Measurements from ENCODE around the gene UBR2.
"Not testable (repeated sequence)": the region's sequence is repeated elsewhere in the genome, so short reads cannot be mapped to it uniquely, and the experiment has no call there.

Gene UBR2

GRCh38 chr6:42539135-42539534 lies 24.7 kb upstream of the UBR2 start:
- no peaks in the 10 kb centered on the region for H3K36me3 Mint-ChIP-seq (ENCODE audit: low read depth)
- no peaks in the 10 kb centered on the region for H3K4me1 Mint-ChIP-seq (ENCODE audit: low read depth)
- no peaks in the 10 kb centered on the region for H3K9me3 Mint-ChIP-seq
- H3K27me3 Mint-ChIP-seq (ENCODE audit: low read depth): peaks cover 24% of the 10 kb centered on the region
- H3K27ac Mint-ChIP-seq: no peak overlapping the region
- H3K4me3 Mint-ChIP-seq: no peak overlapping the region

DNA sequence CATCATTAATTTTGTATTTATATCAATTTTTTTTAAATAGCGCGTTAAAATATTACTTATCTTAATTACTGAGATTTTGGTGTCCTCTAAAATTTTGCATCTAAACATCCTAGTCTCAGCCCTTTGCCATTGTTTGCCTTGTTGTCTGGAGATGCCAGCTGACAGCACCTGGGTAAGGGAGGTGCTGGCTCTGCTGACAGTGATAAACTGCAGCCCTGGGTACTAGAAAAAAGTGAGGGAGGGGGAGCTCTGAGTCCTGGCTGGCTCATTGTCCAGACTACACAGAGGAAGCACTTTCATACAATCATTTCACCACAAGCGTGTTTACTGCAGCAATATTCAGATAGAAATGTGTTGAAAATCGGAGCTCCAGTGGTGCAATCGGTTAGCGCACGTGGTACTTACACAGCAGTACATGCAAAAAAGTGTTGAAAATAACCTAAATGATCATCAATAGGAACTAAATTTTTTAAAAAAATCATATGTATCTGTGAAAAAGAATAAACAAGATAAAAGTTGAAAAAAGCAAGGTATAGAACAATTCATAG lies 18.5 kb upstream of the UBR2 start:
- no peaks in the 10 kb centered on the region for H3K9me3 Mint-ChIP-seq
- peaks cover 14% of the 10 kb centered on the region for H3K4me1 Mint-ChIP-seq (ENCODE audit: low read depth)
- H3K36me3 Mint-ChIP-seq (ENCODE audit: low read depth): no peaks in the 10 kb centered on the region
- H3K27me3 Mint-ChIP-seq (ENCODE audit: low read depth): peaks cover 21% of the 10 kb centered on the region
- H3K27ac Mint-ChIP-seq: no peak overlapping the region
- no peak overlapping the region for H3K4me3 Mint-ChIP-seq

GRCh38 chr6:42547407-42548329 lies 16.2 kb upstream of the UBR2 start:
- H3K27ac Mint-ChIP-seq: no peak overlapping the region
- H3K27me3 Mint-ChIP-seq (ENCODE audit: low read depth): peaks cover 17% of the 10 kb centered on the region
- no peaks in the 10 kb centered on the region for H3K9me3 Mint-ChIP-seq
- H3K36me3 Mint-ChIP-seq (ENCODE audit: low read depth): no peaks in the 10 kb centered on the region
- H3K4me3 Mint-ChIP-seq: peak overlapping the region; percentile 65
- H3K4me1 Mint-ChIP-seq (ENCODE audit: low read depth): peaks cover 14% of the 10 kb centered on the region

GRCh38 chr6:42550277-42550676 lies 13.6 kb upstream of the UBR2 start:
- peaks cover 8% of the 10 kb centered on the region for H3K9me3 Mint-ChIP-seq
- H3K27ac Mint-ChIP-seq: no peak overlapping the region
- no peak overlapping the region for H3K4me3 Mint-ChIP-seq
- H3K36me3 Mint-ChIP-seq (ENCODE audit: low read depth): no peaks in the 10 kb centered on the region
- H3K27me3 Mint-ChIP-seq (ENCODE audit: low read depth): peaks cover 21% of the 10 kb centered on the region
- peaks cover 18% of the 10 kb centered on the region for H3K4me1 Mint-ChIP-seq (ENCODE audit: low read depth)

DNA sequence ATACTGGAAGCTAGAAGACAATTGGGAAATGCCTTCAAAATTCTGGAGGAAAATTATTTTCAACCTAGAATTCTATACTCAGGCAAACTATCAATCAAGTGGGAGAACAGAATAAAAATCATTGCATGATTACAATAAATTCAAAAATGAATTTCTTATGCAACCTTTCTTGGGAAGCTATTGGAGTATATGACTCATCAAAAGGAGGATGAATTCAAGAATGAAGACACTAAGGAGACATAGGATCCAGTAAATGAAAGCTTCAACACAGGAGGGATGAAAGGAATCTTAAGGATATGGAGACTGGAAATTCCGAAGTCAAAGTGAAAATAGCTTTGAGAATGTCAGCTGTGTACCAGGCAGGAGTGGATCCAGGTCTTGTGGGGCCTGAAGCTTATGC lies 12.6 kb upstream of the UBR2 start:
- no peak overlapping the region for H3K27ac Mint-ChIP-seq
- no peak overlapping the region for H3K4me3 Mint-ChIP-seq
- H3K27me3 Mint-ChIP-seq (ENCODE audit: low read depth): peaks cover 21% of the 10 kb centered on the region
- H3K36me3 Mint-ChIP-seq (ENCODE audit: low read depth): no peaks in the 10 kb centered on the region
- peaks cover 8% of the 10 kb centered on the region for H3K9me3 Mint-ChIP-seq
- H3K4me1 Mint-ChIP-seq (ENCODE audit: low read depth): peaks cover 23% of the 10 kb centered on the region

GRCh38 chr6:42552380-42552779 lies 11.4 kb upstream of the UBR2 start:
- H3K4me1 Mint-ChIP-seq (ENCODE audit: low read depth): peaks cover 17% of the 10 kb centered on the region
- no peaks in the 10 kb centered on the region for H3K36me3 Mint-ChIP-seq (ENCODE audit: low read depth)
- H3K27ac Mint-ChIP-seq: no peak overlapping the region
- H3K27me3 Mint-ChIP-seq (ENCODE audit: low read depth): peaks cover 21% of the 10 kb centered on the region
- H3K9me3 Mint-ChIP-seq: peaks cover 8% of the 10 kb centered on the region
- H3K4me3 Mint-ChIP-seq: no peak overlapping the region

DNA sequence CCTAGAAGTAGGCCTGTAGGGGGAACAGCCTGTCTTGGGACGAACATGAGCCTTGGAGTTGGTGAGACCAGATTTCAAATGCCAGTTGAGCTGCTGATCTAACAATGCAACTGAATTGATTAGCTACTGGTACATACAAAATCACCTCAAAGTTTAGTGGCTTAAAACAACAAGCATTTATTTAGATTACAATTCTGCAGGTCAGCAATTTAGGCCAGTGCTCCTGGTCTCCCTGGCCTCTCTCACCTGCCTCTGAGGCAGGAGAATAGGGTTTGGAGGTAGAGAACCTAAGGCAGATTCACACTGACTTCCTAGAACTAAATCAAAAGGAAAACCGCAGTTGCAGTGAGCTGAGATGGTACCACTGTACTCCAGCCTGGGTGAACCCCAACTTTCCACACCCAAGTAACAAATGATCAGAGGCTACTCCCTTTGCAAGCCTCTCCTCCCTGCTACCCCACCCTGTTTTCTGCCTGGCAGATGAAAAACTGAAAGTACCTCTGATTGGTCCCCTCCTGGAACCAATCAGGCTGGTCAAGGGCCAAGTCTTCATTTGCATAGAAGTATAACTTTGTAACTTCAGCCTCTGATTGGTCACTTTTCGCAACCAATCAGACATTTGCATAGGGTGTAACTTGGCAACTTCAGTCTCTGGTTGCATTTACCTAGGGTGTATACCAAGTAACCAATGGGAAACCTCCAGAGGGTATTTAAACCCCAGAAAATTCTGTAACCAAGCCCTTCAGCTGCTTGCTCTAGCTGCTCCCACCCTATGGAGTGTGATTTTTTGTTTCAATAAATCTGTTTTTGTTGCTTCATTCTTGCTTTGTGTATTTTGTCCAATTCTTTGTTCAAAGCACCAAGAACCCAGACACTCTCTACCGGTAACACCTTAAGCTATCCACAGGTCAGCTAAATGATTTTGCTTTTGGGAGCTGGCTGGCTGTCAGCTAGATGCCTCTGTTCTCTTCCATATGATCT lies 8.1 kb upstream of the UBR2 start:
- no peak overlapping the region for H3K27ac Mint-ChIP-seq
- no peak overlapping the region for H3K4me3 Mint-ChIP-seq
- H3K27me3 Mint-ChIP-seq (ENCODE audit: low read depth): peaks cover 12% of the 10 kb centered on the region
- H3K9me3 Mint-ChIP-seq: peaks cover 8% of the 10 kb centered on the region
- no peaks in the 10 kb centered on the region for H3K36me3 Mint-ChIP-seq (ENCODE audit: low read depth)
- H3K4me1 Mint-ChIP-seq (ENCODE audit: low read depth): peaks cover 9% of the 10 kb centered on the region

GRCh38 chr6:42556462-42556861 lies 7.4 kb upstream of the UBR2 start:
- peaks cover 8% of the 10 kb centered on the region for H3K27me3 Mint-ChIP-seq (ENCODE audit: low read depth)
- peaks cover 8% of the 10 kb centered on the region for H3K9me3 Mint-ChIP-seq
- no peak overlapping the region for H3K4me3 Mint-ChIP-seq
- peaks cover 9% of the 10 kb centered on the region for H3K4me1 Mint-ChIP-seq (ENCODE audit: low read depth)
- H3K36me3 Mint-ChIP-seq (ENCODE audit: low read depth): no peaks in the 10 kb centered on the region
- no peak overlapping the region for H3K27ac Mint-ChIP-seq

- not testable (repeated sequence) for H3K27ac Mint-ChIP-seq; H3K27me3 Mint-ChIP-seq (ENCODE audit: low read depth); H3K36me3 Mint-ChIP-seq (ENCODE audit: low read depth); H3K9me3 Mint-ChIP-seq; H3K4me3 Mint-ChIP-seq
- peaks cover 13% of the 10 kb centered on the region for H3K4me1 Mint-ChIP-seq (ENCODE audit: low read depth)
Measured at GRCh38 chr6:42559276-42559675, 4.6 kb upstream of the UBR2 start.

GRCh38 chr6:42561986-42562385 lies 1.8 kb upstream of the UBR2 start:
- H3K4me3 Mint-ChIP-seq: no peak overlapping the region
- peaks cover 14% of the 10 kb centered on the region for H3K4me1 Mint-ChIP-seq (ENCODE audit: low read depth)
- no peaks in the 10 kb centered on the region for H3K9me3 Mint-ChIP-seq
- H3K36me3 Mint-ChIP-seq (ENCODE audit: low read depth): peaks cover 7% of the 10 kb centered on the region
- H3K27me3 Mint-ChIP-seq (ENCODE audit: low read depth): peaks cover 4% of the 10 kb centered on the region
- no peak overlapping the region for H3K27ac Mint-ChIP-seq

DNA sequence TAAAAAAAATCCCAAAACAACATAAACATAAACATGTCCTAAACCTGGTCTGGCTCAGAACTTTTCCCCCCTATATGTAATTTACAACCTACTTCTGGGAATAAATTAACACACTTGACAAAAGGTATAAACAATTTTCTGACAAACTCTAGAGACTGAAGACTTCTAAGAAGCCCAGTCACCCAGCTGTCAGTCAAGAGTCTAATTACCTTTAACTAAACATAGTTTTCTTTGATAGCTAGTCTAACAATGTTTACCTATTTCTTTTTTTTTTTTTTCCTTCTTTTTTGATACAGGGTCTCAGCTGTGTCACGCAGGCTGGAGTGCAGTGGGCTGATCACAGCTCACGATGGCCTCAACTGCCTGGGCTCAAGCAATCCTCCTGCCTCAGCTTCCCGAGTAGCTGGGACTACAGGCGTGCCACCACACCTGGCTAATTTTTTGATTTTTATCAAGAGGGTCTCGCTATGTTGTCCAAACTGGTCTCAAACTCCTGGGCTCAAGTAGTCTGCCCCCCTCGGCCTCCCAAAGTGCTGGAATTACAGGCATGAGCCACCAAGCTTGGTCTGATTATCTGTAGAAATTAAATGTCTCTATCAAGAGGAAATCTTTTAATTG lies 932 bp upstream of the UBR2 start:
- Mint-ChIP-seq H3K27me3 (ENCODE audit: low read depth) (peaks cover 4% of the 10 kb centered on the region), H3K4me3 (peak overlapping the region; percentile 90)

GRCh38 chr6:42564506-42564825 lies 637 bp downstream of the UBR2 start:
- Mint-ChIP-seq H3K27me3 (ENCODE audit: low read depth) (peaks cover 4% of the 10 kb centered on the region), H3K9me3 (no peaks in the 10 kb centered on the region), H3K4me1 (ENCODE audit: low read depth) (peaks cover 28% of the 10 kb centered on the region), H3K27ac (peak overlapping the region; percentile 87), H3K36me3 (ENCODE audit: low read depth) (peaks cover 13% of the 10 kb centered on the region), H3K4me3 (peak overlapping the region; percentile 90)

More for the DNA sequence above, 932 bp upstream of the UBR2 start:
- Mint-ChIP-seq H3K4me1 (ENCODE audit: low read depth) (peaks cover 18% of the 10 kb centered on the region), H3K27ac (peak overlapping the region; percentile 87), H3K36me3 (ENCODE audit: low read depth) (peaks cover 10% of the 10 kb centered on the region), H3K9me3 (no peaks in the 10 kb centered on the region)

DNA sequence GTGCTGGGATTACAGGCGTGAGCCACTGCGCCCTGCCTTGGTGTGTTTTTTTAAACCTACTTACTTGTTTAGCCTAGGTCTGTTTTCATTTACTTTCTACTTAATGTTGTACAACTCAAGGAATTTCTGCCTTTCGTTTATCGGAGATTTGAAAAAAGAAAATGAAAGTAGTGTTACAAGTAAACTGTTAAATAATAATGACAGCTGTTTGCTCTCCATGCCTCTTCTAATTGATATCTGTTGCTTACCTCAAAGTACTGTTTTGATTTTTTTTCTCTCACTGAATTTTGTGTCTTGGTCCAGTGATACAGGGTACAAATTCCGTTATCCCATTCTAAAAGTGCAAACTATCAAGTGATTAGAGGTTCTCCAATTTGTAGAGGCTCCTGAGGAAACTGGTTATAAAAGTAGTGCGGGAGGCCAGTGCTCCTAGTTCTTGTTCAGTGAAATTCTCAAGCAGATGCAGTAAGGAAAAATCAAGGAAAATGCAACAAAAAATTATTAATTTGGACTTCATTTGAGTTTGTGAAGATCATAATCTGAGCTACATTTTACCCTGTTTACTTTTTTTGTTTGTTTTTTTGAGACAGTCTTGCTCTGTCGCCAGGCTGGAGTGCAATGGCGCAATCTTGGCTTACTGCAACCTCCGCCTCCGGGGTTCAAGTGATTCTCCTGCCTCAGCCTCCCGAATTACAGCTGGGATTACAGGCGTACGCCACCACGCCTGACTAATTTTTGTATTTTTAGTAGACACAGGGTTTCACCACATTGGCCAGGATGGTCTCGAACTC lies 2.2 kb downstream of the UBR2 start:
- H3K4me1 Mint-ChIP-seq (ENCODE audit: low read depth): peaks cover 35% of the 10 kb centered on the region
- peaks cover 13% of the 10 kb centered on the region for H3K36me3 Mint-ChIP-seq (ENCODE audit: low read depth)
- H3K4me3 Mint-ChIP-seq: peak overlapping the region; percentile 90
- no peaks in the 10 kb centered on the region for H3K9me3 Mint-ChIP-seq
- peak overlapping the region; percentile 87 for H3K27ac Mint-ChIP-seq
- no peaks in the 10 kb centered on the region for H3K27me3 Mint-ChIP-seq (ENCODE audit: low read depth)
